Muscle of back (tissue), 11 donors: ENCODE results near the gene PTGES3L. TPM values are rescaled to one million over a fixed set of nuclear protein-coding genes. Genes with fewer than 3 reads are reported as not detected.
"Not testable (repeated sequence)": the region's sequence is repeated elsewhere in the genome, so short reads cannot be mapped to it uniquely, and the experiment has no call there.

Experiments used
- DNase-seq, 3 donors: peaks; one replicate each; pipeline versions ENCODE4 v3.0.0 to v3.0.0-alpha.2; 2013
- polyA plus RNA-seq, 10 donors: library from polyadenylated mRNA; unstranded; fragments of 120-200 nt; gene quantifications; one replicate each; pipeline ENCODE4 v1.2.1, GENCODE V29; 2013; ENCODE audit not compliant: insufficient read length in 10 of 10

The PTGES3L gene
- polyA plus RNA-seq, 10 donors = 46.0 to 82.2 (median 70.7) TPM

DNA sequence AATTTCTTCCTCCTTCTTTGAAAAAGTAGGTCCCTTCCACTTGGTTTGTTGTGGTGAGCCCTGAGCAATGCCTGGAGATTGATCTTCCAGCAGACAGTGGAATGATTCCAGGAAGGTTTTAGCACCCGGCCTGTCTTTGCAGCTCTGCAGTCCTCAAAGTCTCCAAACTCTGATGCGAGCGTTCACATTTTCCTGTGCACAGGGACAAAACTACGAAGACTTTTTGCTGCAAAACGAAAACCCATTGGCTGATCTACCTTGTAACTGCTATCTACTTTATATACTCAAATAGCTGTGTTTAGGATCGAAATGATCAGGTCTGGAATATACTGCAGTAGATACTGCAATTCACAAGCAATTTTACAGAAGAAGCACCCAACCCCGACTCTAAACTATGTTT lies 57.6 kb downstream of the PTGES3L start:
- peak in 2 of 3 donors; percentile 30 to 31 for DNase-seq

DNA sequence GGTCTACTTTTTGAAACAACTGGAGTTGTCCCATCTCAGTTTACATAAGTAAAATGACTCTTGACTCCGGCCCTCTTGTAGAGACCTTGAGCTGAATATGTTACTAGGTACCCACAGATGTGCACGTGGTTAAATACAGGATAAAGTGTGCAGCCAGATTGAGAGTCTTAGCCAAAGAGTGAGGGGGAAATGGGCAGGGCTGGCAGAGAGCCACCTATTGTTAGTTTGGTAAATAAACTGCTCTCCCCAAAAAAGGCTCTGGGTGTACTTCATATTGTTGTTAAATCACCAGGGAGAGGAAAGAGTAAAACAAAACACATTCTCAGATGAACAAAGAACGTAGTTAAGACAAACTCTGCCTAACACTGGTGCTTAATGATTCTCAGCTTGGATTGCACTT lies 59.0 kb downstream of the PTGES3L start:
- peak in 1 of 3 donors; percentile 20 for DNase-seq

DNA sequence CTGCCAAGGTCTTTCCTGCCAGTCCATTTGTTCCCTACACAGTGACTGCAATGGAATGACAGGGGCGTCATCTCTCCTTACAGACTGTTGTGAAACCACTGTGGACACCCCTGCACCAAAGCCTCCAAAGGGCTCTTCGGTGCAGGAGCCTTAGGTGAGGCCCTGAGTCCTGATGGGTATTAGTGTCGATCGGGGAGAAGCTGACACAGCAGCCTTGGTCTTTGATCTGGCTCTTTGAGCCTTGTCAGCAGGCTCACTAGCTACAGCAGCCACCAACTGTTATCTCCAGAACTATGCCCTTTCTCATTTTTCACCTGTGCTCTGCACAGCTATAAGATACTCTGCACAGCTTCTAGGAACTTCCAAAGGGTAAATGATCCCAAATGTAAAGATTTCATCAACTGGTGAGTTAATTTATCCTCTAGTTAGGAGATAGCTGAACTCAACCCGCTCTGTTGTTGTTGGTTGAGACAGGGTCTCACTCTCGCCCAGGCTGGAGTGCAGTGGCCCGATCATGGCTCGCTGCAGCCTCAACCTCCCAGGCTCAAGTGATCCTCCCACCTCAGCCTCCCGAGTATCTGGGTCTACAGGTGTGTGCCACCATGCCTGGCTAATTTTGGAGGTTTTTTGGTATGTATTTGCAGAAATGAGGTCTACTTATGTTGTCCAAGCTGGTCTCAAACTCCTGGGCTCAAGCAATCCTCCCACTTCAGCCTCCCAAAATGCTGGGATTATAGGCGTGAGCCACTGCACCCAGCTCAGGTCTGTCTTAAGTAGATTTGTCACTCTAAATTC lies 59.6 kb downstream of the PTGES3L start:
- DNase-seq = no peak

DNA sequence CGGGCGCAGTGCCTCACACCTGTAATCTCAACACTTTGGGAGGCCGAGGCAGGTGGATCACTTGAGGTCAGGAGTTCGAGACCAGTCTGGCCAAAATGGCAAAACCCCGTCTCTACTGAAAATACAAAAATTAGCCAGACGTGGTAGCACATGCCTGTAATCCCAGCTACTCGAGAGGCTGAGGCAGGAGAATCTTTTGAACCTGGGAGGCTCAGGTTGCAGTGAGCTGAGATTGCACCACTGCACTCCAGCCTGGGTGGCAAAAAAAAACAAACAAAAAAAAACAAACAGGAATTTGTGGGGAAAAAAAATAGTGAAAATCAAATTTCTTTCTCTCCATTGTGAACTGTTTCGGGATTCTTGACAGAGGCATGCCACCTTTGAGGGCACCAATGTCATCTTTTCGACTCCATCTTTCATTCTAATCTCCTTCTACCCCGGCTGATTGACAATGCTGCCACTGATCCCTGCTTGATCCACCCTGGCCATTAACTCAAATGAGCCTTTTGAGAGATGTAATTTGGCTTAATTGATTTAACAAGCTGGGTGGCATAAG lies 60.3 kb downstream of the PTGES3L start:
- DNase-seq = not testable (repeated sequence)

DNA sequence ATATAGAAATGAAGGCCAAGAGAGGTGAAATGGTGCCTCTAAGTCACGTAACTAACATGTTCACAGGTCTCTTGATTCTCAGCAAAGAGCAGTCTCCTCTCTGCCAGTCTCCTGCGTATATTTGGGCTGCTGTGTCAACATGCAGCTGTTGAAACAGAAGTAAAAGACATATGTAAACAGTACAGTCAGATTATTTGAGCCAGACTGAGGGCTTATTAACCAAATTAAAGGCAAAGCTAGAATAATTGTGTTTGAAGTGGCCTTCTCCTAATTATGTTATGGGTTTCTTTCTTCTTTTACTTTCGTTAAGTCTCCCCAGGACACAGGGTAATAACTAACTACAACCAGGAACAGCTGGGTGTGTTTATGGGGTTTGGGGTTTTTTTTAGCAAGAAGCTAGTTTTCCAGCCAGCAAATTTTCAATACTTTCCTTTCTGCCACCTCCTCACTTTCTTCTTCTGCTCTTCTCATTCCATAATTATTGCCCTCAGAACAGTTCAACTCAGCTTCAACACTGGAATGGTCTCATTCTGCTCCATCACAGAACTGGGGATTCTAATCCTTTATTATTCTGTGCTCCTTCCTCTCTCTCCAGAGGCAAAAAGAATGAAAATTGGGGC lies 60.9 kb downstream of the PTGES3L start:
- no peak for DNase-seq

Other genes starting within 250 kb of the PTGES3L start
- 10 to 100 TPM; 15.5 to 31.4 (median 19.0) TPM for gene EZH1, start 235.0 kb downstream of the PTGES3L start, polyA plus RNA-seq
- 10 to 100 TPM; 56.8 to 86.9 (median 73.2) TPM for gene RAMP2, start 218.9 kb downstream of the PTGES3L start, polyA plus RNA-seq
- gene VPS25, start 206.6 kb downstream of the PTGES3L start, polyA plus RNA-seq = 10 to 100 TPM; 26.0 to 38.5 (median 31.9) TPM
- gene WNK4, start 199.5 kb downstream of the PTGES3L start, polyA plus RNA-seq = 1 to 10 TPM in 3 of 10 donors, under 1 TPM in 7; 0.31 to 1.3 (median 0.54) TPM
- 10 to 100 TPM; 48.5 to 61.5 (median 57.3) TPM for gene COA3, start 181.4 kb downstream of the PTGES3L start, polyA plus RNA-seq
- 1 to 10 TPM in 3 of 10 donors, under 1 TPM in 7; 0.46 to 1.5 (median 0.74) TPM for gene CNTD1, start 181.2 kb downstream of the PTGES3L start, polyA plus RNA-seq
- gene BECN1, start 155.8 kb downstream of the PTGES3L start, polyA plus RNA-seq = 10 to 100 TPM; 38.4 to 54.3 (median 46.2) TPM
- gene PSME3, start 146.7 kb downstream of the PTGES3L start, polyA plus RNA-seq = 10 to 100 TPM; 47.7 to 71.6 (median 55.8) TPM
- gene AOC2, start 135.5 kb downstream of the PTGES3L start, polyA plus RNA-seq = 1 to 10 TPM in 2 of 10 donors, under 1 TPM in 8; 0.59 to 1.4 (median 0.77) TPM
- 10 to 100 TPM; 15.8 to 25.3 (median 17.4) TPM for gene AOC3, start 128.9 kb downstream of the PTGES3L start, polyA plus RNA-seq
- gene G6PC1, start 79.3 kb downstream of the PTGES3L start, polyA plus RNA-seq = under 1 TPM in 1 of 10 donors, not detected in 9; 0.35 TPM
- 10 to 100 TPM; 45.0 to 69.9 (median 48.3) TPM for gene AARSD1, start 15.6 kb downstream of the PTGES3L start, polyA plus RNA-seq
- 1 to 10 TPM; 6.0 to 8.9 (median 7.5) TPM for gene RUNDC1, start 485 bp upstream of the PTGES3L start, polyA plus RNA-seq
- gene RPL27, start 18.3 kb upstream of the PTGES3L start, polyA plus RNA-seq = 1,000 to 10,000 TPM; 2,057 to 2,736 (median 2,428) TPM
- gene IFI35, start 26.7 kb upstream of the PTGES3L start, polyA plus RNA-seq = 1 to 10 TPM; 4.2 to 7.7 (median 6.5) TPM
- gene VAT1, start 42.3 kb upstream of the PTGES3L start, polyA plus RNA-seq = 10 to 100 TPM; 62.1 to 97.2 (median 77.5) TPM
- gene RND2, start 45.2 kb upstream of the PTGES3L start, polyA plus RNA-seq = 1 to 10 TPM in 5 of 10 donors, under 1 TPM in 5; 0.47 to 1.3 (median 0.93) TPM
- 10 to 100 TPM in 4 of 10 donors, 1 to 10 TPM in 6; 7.3 to 13.5 (median 9.0) TPM for gene BRCA1, start 145.3 kb upstream of the PTGES3L start, polyA plus RNA-seq
- 10 to 100 TPM; 54.0 to 73.6 (median 60.6) TPM for gene NBR1, start 191.1 kb upstream of the PTGES3L start, polyA plus RNA-seq
- 10 to 100 TPM in 2 of 10 donors, 1 to 10 TPM in 8; 6.0 to 11.5 (median 7.8) TPM for gene TMEM106A, start 231.8 kb upstream of the PTGES3L start, polyA plus RNA-seq
- 10 to 100 TPM in 4 of 10 donors, 1 to 10 TPM in 6; 3.5 to 15.8 (median 6.4) TPM for gene CCDC200, start 248.5 kb upstream of the PTGES3L start, polyA plus RNA-seq